GM12878 (cell line): ENCODE measurements around the gene MFAP4. TPM values are rescaled to one million over a fixed set of nuclear protein-coding genes. Genes with fewer than 3 reads are reported as not detected.

Source experiments
- ATAC-seq: fragments of 200-7000 bp; cut with Tn5 transposase; 3 replicates; pipeline ENCODE4 v1.9.1; 2020; ENCODE audit warnings: mild to moderate bottlenecking, moderate library complexity
- BruUV-seq: library from RNA; stranded (reverse); fragments of 400-500 nt; replicated peaks from 2 replicates; lab custom pipeline; 2021; lab: Mats Ljungman, UMichigan
- CTCF ChIA-PET: fragments of 300-600 bp; sonication (Branson Sonifier 250); formaldehyde crosslinking; extraction: SDS; loops from one replicate; lab custom pipeline; 2021; ENCODE audit warnings: inconsistent platforms; lab: Yijun Ruan, JAX
- POLR2A ChIA-PET: fragments of 350-600 bp; formaldehyde crosslinking; extraction: SDS; loops from one replicate; lab custom pipeline; 2021; ENCODE audit warnings: inconsistent platforms; lab: Charles Lee
- RAD21 ChIA-PET: fragments of 300-600 bp; sonication (Branson Sonifier 250); formaldehyde crosslinking; loops from one replicate; lab custom pipeline; 2023; ENCODE audit warnings: antibody characterized with exemption; ENCODE audit not compliant: unreplicated experiment; lab: Charles Lee
- SMC1A ChIA-PET: fragments of 300-600 bp; sonication (Branson Sonifier 250); formaldehyde crosslinking; loops from one replicate; lab custom pipeline; 2023; ENCODE audit not compliant: unreplicated experiment, uncharacterized antibody; lab: Charles Lee
- DNase-seq: peaks from one replicate; pipeline ENCODE4 v3.0.0-alpha.2; 2011; ENCODE audit warnings: low read depth, low spot score
- FAIRE-seq: peaks from 3 replicates; lab custom pipeline; 2011; peaks lifted over from hg19 to GRCh38; lab: Jason Lieb, UNC
- H2AFZ ChIP-seq: 2 replicates; pipeline ENCODE4 v1.6.0; 2011; ENCODE audit warnings: low read depth, low read length, control low read depth; ENCODE audit not compliant: control insufficient read depth
- H3K27ac ChIP-seq: 2 replicates; pipeline ENCODE4 v1.5.1; 2011; ENCODE audit warnings: control low read depth; ENCODE audit not compliant: control insufficient read depth, insufficient read depth
- H3K27me3 ChIP-seq, 2 experiments: replicated peaks in 1 of 2; 2 replicates each; pipeline versions ENCODE4 v1.6.0 to v1.6.1; 2011; ENCODE audit warnings: low read length in 1 of 2; ENCODE audit not compliant: control insufficient read depth in 2 of 2, insufficient read depth in 2 of 2
- H3K36me3 ChIP-seq, 2 experiments: 2 replicates each; pipeline ENCODE4 v1.5.1; 2011; ENCODE audit warnings: low read length in 1 of 2; ENCODE audit not compliant: control insufficient read depth in 2 of 2, insufficient read depth in 2 of 2
- H3K4me1 ChIP-seq: 2 replicates; pipeline ENCODE4 v1.6.1; 2011; ENCODE audit warnings: mild to moderate bottlenecking, low read length, moderate library complexity, mixed read lengths; ENCODE audit not compliant: control insufficient read depth, insufficient read depth
- H3K4me2 ChIP-seq: 2 replicates; pipeline ENCODE4 v1.6.0; 2011; ENCODE audit warnings: control low read depth; ENCODE audit not compliant: control insufficient read depth, insufficient read depth
- H3K4me3 ChIP-seq: fragments of 200-600 bp; sonication (generic); 2 replicates; pipeline ENCODE4 v1.5.1; 2016
- H3K79me2 ChIP-seq: 2 replicates; pipeline ENCODE4 v1.6.0; 2011; ENCODE audit warnings: low read length; ENCODE audit not compliant: control insufficient read depth, insufficient read depth
- H3K9ac ChIP-seq: 2 replicates; pipeline ENCODE4 v1.8.0; 2011; ENCODE audit warnings: low read length, control low read depth, mixed read lengths; ENCODE audit not compliant: control insufficient read depth, insufficient read depth
- H3K9me3 ChIP-seq: replicated peaks from 3 replicates; pipeline ENCODE4 v1.5.1; 2011; ENCODE audit warnings: mild to moderate bottlenecking, low read length; ENCODE audit not compliant: control insufficient read depth, insufficient read depth
- H4K20me1 ChIP-seq: 2 replicates; pipeline ENCODE4 v1.6.0; 2011; ENCODE audit not compliant: control insufficient read depth, insufficient read depth
- IRF4 ChIP-seq: IDR thresholded peaks from 2 replicates; pipeline ENCODE4 v1.6.1; 2011; ENCODE audit warnings: low read depth, low read length
- MYC ChIP-seq: IDR thresholded peaks from 2 replicates; pipeline ENCODE4 v1.6.1; 2011; ENCODE audit warnings: mild to moderate bottlenecking, low read length, moderate library complexity, inconsistent platforms; ENCODE audit not compliant: insufficient read depth, insufficient replicate concordance, insufficient read length, severe bottlenecking
- WGBS: methylation state at CpG from one replicate; pipeline ENCODE4 v1.1.6; 2016; ENCODE audit warnings: low lambda C conversion rate; ENCODE audit not compliant: insufficient replicate concordance, insufficient coverage; ENCODE audit errors: missing lambda C conversion rate; 5-methylcytosine and 5-hydroxymethylcytosine counted together
- in situ Hi-C: fragments of 300-500 bp; cut with MboI; formaldehyde crosslinking; loops from 9 replicates; pipeline ENCODE4 v1.14.3; 2018; ENCODE audit warnings: mixed read lengths
- intact Hi-C: fragments of 100-400 bp; cut with micrococcal nuclease; formaldehyde crosslinking; loops from one replicate; pipeline ENCODE4 v1.14.2; 2022; ENCODE audit not compliant: unreplicated experiment
- polyA plus RNA-seq, 11 experiments: library from polyadenylated mRNA; depleted of rRNA in 4 of 11; unstranded in 6 of 11; stranded (reverse) in 5 of 11; fragments of >200 nt; fragmentation: Nextera tagmentation in 4 of 11; fragmentation: Illumina TruSeq in 1 of 11; extraction: Ambion mirVana in 4 of 11; extraction: Trizol in 1 of 11; gene quantifications; 1 replicate in 1 of 11; 2 replicates in 10 of 11; pipeline versions ENCODE4 v1.2.1 to v1.2.3, GENCODE V29; 2011 to 2016; ENCODE audit warnings: inconsistent platforms in 2 of 11, missing spikeins in 2 of 11, low read depth in 1 of 11
- total RNA-seq, 4 experiments: library from RNA; depleted of rRNA in 3 of 4; stranded (reverse); fragments of >200 nt in 3 of 4; fragmentation: Illumina TruSeq in 1 of 4; extraction: Trizol in 1 of 4; gene quantifications; 2 replicates each; pipeline versions ENCODE4 v1.2.1 to v1.2.3, GENCODE V29; 2013 to 2021
- TF ChIP-seq, protein P1 (sequence below): fragments of 150-350 bp; IDR thresholded peaks from 2 replicates; pipeline ENCODE4 v1.6.1; 2016; ENCODE audit warnings: low read depth, low read length
- TF ChIP-seq, protein P2 (sequence below): fragments of 450-650 bp; conservative IDR thresholded peaks from 2 replicates; pipeline ENCODE4 v1.6.1; 2017; ENCODE audit warnings: mild to moderate bottlenecking, moderate library complexity

The MFAP4 gene
- total and polyA plus RNA-seq, 10 of the 15 experiments (the other 5 are each of a cell fraction or from before 2014, with no cell fraction given): 0.08 to 0.28 (median 0.09) TPM; not detected in 7

DNA sequence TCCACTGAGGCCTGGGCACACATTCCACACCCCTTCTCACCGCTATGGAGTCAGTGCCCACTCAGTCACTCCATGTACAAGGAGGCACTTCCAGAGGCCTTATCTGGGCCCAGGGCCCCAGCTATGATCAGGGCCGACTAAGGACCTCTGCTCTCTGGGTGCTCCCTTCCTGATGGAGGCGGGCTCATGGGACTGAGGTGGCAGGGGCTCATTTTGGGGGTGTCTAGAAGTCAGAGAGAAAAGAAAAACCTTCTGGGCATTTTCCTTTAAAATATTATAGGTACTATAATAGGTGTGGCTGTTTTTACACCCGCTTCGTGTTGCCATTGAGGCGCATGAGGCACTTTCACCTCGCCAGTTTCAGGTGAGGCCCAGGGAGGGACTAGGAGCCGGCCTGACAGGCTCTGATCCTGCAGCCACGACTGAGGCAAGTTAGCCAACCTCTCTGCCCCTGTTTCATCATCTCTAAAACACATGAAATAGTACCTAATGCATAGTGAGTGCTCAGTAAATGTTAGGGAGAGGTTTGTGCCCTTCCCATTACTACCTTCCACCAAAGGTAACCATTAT is 38.8 kb downstream of the MFAP4 start:
- Histone ChIP-seq H3K27ac (no peak overlapping the region), H3K9me3 (no peaks in the 10 kb centered on the region), H2AFZ (no peak overlapping the region), H4K20me1 (no peaks in the 10 kb centered on the region), H3K9ac (no peak overlapping the region), H3K36me3 (no peaks in the 10 kb centered on the region), H3K4me1 (no peaks in the 10 kb centered on the region), H3K79me2 (no peaks in the 10 kb centered on the region), H3K4me3 (no peak overlapping the region), H3K4me2 (no peak overlapping the region), H3K27me3 (no peaks in the 10 kb centered on the region)
- ATAC-seq (no peak), DNase-seq (no peak), FAIRE-seq (no peak)
- ChIA-PET CTCF (no interaction called here), SMC1A (no interaction called here), POLR2A (interaction anchor here (0.6 kb wide), 1 partner anchor 26 kb away, joined by 3 read pairs; no protein-coding TSS in a partner anchor), RAD21 (no interaction called here)
- BruUV-seq: no TSS peak
- in situ Hi-C loops: no loop called here
- WGBS: 54% methylated on average over 9 of the region's 9 CpGs
- intact Hi-C loops: no loop called here
- TF ChIP-seq IRF4 (no peak), MYC (no peak)
- TF ChIP-seq, protein P1, sequence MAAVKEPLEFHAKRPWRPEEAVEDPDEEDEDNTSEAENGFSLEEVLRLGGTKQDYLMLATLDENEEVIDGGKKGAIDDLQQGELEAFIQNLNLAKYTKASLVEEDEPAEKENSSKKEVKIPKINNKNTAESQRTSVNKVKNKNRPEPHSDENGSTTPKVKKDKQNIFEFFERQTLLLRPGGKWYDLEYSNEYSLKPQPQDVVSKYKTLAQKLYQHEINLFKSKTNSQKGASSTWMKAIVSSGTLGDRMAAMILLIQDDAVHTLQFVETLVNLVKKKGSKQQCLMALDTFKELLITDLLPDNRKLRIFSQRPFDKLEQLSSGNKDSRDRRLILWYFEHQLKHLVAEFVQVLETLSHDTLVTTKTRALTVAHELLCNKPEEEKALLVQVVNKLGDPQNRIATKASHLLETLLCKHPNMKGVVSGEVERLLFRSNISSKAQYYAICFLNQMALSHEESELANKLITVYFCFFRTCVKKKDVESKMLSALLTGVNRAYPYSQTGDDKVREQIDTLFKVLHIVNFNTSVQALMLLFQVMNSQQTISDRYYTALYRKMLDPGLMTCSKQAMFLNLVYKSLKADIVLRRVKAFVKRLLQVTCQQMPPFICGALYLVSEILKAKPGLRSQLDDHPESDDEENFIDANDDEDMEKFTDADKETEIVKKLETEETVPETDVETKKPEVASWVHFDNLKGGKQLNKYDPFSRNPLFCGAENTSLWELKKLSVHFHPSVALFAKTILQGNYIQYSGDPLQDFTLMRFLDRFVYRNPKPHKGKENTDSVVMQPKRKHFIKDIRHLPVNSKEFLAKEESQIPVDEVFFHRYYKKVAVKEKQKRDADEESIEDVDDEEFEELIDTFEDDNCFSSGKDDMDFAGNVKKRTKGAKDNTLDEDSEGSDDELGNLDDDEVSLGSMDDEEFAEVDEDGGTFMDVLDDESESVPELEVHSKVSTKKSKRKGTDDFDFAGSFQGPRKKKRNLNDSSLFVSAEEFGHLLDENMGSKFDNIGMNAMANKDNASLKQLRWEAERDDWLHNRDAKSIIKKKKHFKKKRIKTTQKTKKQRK: no peak
- TF ChIP-seq, protein P2, sequence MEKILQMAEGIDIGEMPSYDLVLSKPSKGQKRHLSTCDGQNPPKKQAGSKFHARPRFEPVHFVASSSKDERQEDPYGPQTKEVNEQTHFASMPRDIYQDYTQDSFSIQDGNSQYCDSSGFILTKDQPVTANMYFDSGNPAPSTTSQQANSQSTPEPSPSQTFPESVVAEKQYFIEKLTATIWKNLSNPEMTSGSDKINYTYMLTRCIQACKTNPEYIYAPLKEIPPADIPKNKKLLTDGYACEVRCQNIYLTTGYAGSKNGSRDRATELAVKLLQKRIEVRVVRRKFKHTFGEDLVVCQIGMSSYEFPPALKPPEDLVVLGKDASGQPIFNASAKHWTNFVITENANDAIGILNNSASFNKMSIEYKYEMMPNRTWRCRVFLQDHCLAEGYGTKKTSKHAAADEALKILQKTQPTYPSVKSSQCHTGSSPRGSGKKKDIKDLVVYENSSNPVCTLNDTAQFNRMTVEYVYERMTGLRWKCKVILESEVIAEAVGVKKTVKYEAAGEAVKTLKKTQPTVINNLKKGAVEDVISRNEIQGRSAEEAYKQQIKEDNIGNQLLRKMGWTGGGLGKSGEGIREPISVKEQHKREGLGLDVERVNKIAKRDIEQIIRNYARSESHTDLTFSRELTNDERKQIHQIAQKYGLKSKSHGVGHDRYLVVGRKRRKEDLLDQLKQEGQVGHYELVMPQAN: no peak
